SK-N-SH (cell line): ENCODE measurements around the gene POLR3GL. TPM values are rescaled to one million over a fixed set of nuclear protein-coding genes. Genes with fewer than 3 reads are reported as not detected.

Experiments used
- CTCF ChIA-PET: fragments of 300-600, 350-600 bp; formaldehyde crosslinking; extraction: SDS; loops from one replicate; lab custom pipeline; 2021; lab: Yijun Ruan, JAX
- POLR2A ChIA-PET: fragments of 350-600 bp; sonication (Branson Sonifier 250); formaldehyde crosslinking; extraction: SDS; loops from one replicate; lab custom pipeline; 2020; ENCODE audit warnings: antibody characterized with exemption, inconsistent platforms; lab: Yijun Ruan, JAX
- DNase-seq: peaks from one replicate; pipeline ENCODE4 v3.0.0; 2012
- H2AFZ ChIP-seq: fragments of 200-600 bp; sonication (generic); 2 replicates; pipeline ENCODE4 v1.8.1; 2016; ENCODE audit warnings: antibody characterized with exemption, mild to moderate bottlenecking, low read depth
- H3F3A ChIP-seq: fragments of 200-600 bp; sonication (generic); replicated peaks from 2 replicates; pipeline ENCODE3; 2016; ENCODE audit warnings: antibody characterized with exemption, mild to moderate bottlenecking; ENCODE audit not compliant: insufficient read depth
- H3K27ac ChIP-seq, 2 experiments: fragments of 200-500 bp in 1 of 2; fragments of 200-600 bp in 1 of 2; sonication (Bioruptor generic) in 1 of 2; sonication (generic), shearing (Covaris generic) in 1 of 2; 2 replicates each; pipeline versions ENCODE4 v1.5.1 to v1.6.1; 2014 to 2016; ENCODE audit warnings: low read depth in 2 of 2, inconsistent platforms in 1 of 2, low read length in 1 of 2, mild to moderate bottlenecking in 1 of 2, mixed read lengths in 1 of 2
- H3K27me3 ChIP-seq: fragments of 200-600 bp; sonication (generic), shearing (Covaris generic); 2 replicates; pipeline ENCODE4 v1.6.1; 2016; ENCODE audit warnings: mixed run types; ENCODE audit not compliant: insufficient read depth
- H3K36me3 ChIP-seq, 2 experiments: fragments of 200-500 bp in 1 of 2; fragments of 200-600 bp in 1 of 2; sonication (Bioruptor generic) in 1 of 2; sonication (generic) in 1 of 2; replicated peaks in 1 of 2; 2 replicates each; pipeline versions ENCODE3 to v1.5.1; 2014 to 2016; ENCODE audit warnings: low read length in 1 of 2, mild to moderate bottlenecking in 1 of 2; ENCODE audit not compliant: insufficient read depth in 2 of 2, control insufficient read depth in 1 of 2
- H3K4me1 ChIP-seq, 2 experiments: fragments of 200-500 bp in 1 of 2; fragments of 200-600 bp in 1 of 2; sonication (Bioruptor generic) in 1 of 2; sonication (generic), shearing (Covaris generic) in 1 of 2; 2 replicates each; pipeline versions ENCODE4 v1.5.1 to v1.6.1; 2014 to 2016; ENCODE audit warnings: low read depth in 1 of 2, low read length in 1 of 2, mixed run types in 1 of 2; ENCODE audit not compliant: insufficient read depth in 2 of 2, control insufficient read depth in 1 of 2
- H3K4me2 ChIP-seq: fragments of 200-600 bp; sonication (generic), shearing (Covaris generic); 2 replicates; pipeline ENCODE4 v1.6.1; 2017; ENCODE audit warnings: mixed run types
- H3K4me3 ChIP-seq, 2 experiments: fragments of 200-500 bp in 1 of 2; fragments of 200-600 bp in 1 of 2; sonication (Bioruptor generic) in 1 of 2; sonication (generic), shearing (Covaris generic) in 1 of 2; 2 replicates each; pipeline versions ENCODE4 v1.5.1 to v1.8.1; 2014 to 2016; ENCODE audit warnings: low read depth in 2 of 2, inconsistent platforms in 1 of 2, low read length in 1 of 2, mild to moderate bottlenecking in 1 of 2, mixed read lengths in 1 of 2, moderate library complexity in 1 of 2
- H3K79me2 ChIP-seq: fragments of 200-600 bp; sonication (generic); 2 replicates; pipeline ENCODE4 v1.8.1; 2017; ENCODE audit warnings: mild to moderate bottlenecking; ENCODE audit not compliant: insufficient read depth
- H3K9ac ChIP-seq: fragments of 200-600 bp; sonication (generic); 2 replicates; pipeline ENCODE4 v1.6.1; 2017; ENCODE audit warnings: mixed run types
- H3K9me2 ChIP-seq: fragments of 200-600 bp; sonication (generic); 2 replicates; pipeline ENCODE4 v1.6.1; 2017; ENCODE audit warnings: mixed run types
- H3K9me3 ChIP-seq: fragments of 200-600 bp; sonication (generic); 2 replicates; pipeline ENCODE4 v1.6.1; 2017; ENCODE audit warnings: mixed run types, mild to moderate bottlenecking, moderate library complexity
- H4K20me1 ChIP-seq: fragments of 200-600 bp; sonication (generic); 2 replicates; pipeline ENCODE4 v1.6.1; 2017; ENCODE audit warnings: mild to moderate bottlenecking, mixed run types; ENCODE audit not compliant: insufficient read depth
- CHD2 ChIP-seq: fragments of 150-350 bp; IDR thresholded peaks from 2 replicates; pipeline ENCODE4 v1.6.1; 2018; ENCODE audit warnings: low read length; ENCODE audit not compliant: partially characterized antibody
- ELF1 ChIP-seq: IDR thresholded peaks from 2 replicates; pipeline ENCODE4 v1.4.0; 2012
- EP300 ChIP-seq, 2 experiments: IDR thresholded peaks; 2 replicates each; pipeline versions ENCODE4 v1.4.0 to v1.6.1; 2012; ENCODE audit warnings: borderline replicate concordance in 1 of 2, low read depth in 1 of 2, low read length in 1 of 2
- EZH2phosphoT487 ChIP-seq: fragments of 200-600 bp; sonication (generic); IDR thresholded peaks from 2 replicates; pipeline ENCODE4 v1.6.1; 2017; ENCODE audit warnings: low read depth, mixed run types, mild to moderate bottlenecking, antibody characterized with exemption, moderate library complexity, borderline replicate concordance
- FOSL2 ChIP-seq: IDR thresholded peaks from 2 replicates; pipeline ENCODE4 v1.4.0; 2012; ENCODE audit warnings: low read depth, mild to moderate bottlenecking, moderate library complexity, borderline replicate concordance
- FOXJ3 ChIP-seq: sonication (generic); formaldehyde crosslinking; IDR thresholded peaks from 2 replicates; pipeline ENCODE4 v1.5.1; 2020; ENCODE audit warnings: mild to moderate bottlenecking, missing genetic modification reagents
- FOXM1 ChIP-seq: IDR thresholded peaks from 2 replicates; pipeline ENCODE4 v1.4.0; 2012; ENCODE audit warnings: low read depth, mild to moderate bottlenecking
- GATA2 ChIP-seq: sonication (generic); formaldehyde crosslinking; IDR thresholded peaks from 2 replicates; pipeline ENCODE4 v1.5.0; 2020; ENCODE audit warnings: mild to moderate bottlenecking, missing genetic modification reagents
- JUND ChIP-seq: IDR thresholded peaks from 2 replicates; pipeline ENCODE4 v1.4.0; 2012
- MXI1 ChIP-seq: IDR thresholded peaks from 2 replicates; pipeline ENCODE4 v1.6.1; 2012; ENCODE audit warnings: mild to moderate bottlenecking, low read depth, low read length, improper control_type of control experiment
- NFIC ChIP-seq: IDR thresholded peaks from 2 replicates; pipeline ENCODE4 v1.4.0; 2012; ENCODE audit warnings: borderline replicate concordance
- NRF1 ChIP-seq: IDR thresholded peaks from 2 replicates; pipeline ENCODE4 v1.6.1; 2012; ENCODE audit warnings: low read depth, mild to moderate bottlenecking, low read length
- RAD21 ChIP-seq: IDR thresholded peaks from 2 replicates; pipeline ENCODE4 v1.6.1; 2012; ENCODE audit warnings: mild to moderate bottlenecking, low read length
- RFX5 ChIP-seq: IDR thresholded peaks from 2 replicates; pipeline ENCODE4 v1.6.1; 2012; ENCODE audit warnings: mild to moderate bottlenecking, improper control_type of control experiment, low read length
- RXRA ChIP-seq: IDR thresholded peaks from 2 replicates; pipeline ENCODE4 v1.4.0; 2012; ENCODE audit warnings: low read depth, mild to moderate bottlenecking, borderline replicate concordance
- SIN3A ChIP-seq: IDR thresholded peaks from 2 replicates; pipeline ENCODE4 v1.6.1; 2012; ENCODE audit warnings: low read depth, mild to moderate bottlenecking, low read length, moderate library complexity, borderline replicate concordance
- SMC3 ChIP-seq: IDR thresholded peaks from 2 replicates; pipeline ENCODE4 v1.6.1; 2012; ENCODE audit warnings: low read depth, low read length, improper control_type of control experiment
- TAF1 ChIP-seq: IDR thresholded peaks from 2 replicates; pipeline ENCODE4 v1.6.1; 2012; ENCODE audit warnings: low read depth, mild to moderate bottlenecking, low read length, moderate library complexity, borderline replicate concordance
- YY1 ChIP-seq: IDR thresholded peaks from 2 replicates; pipeline ENCODE4 v1.4.0; 2012; ENCODE audit warnings: low read depth, mild to moderate bottlenecking
- WGBS: methylation state at CpG from one replicate; pipeline ENCODE4 v1.1.6; 2017; ENCODE audit warnings: low lambda C conversion rate; 5-methylcytosine and 5-hydroxymethylcytosine counted together
- polyA plus RNA-seq, 3 experiments: library from polyadenylated mRNA; depleted of rRNA; stranded (reverse); fragments of >200 nt; gene quantifications; 2 replicates each; pipeline ENCODE4 v1.2.3, GENCODE V29; 2012
- TF ChIP-seq, protein P1 (sequence below): fragments of 150-350 bp; IDR thresholded peaks from 2 replicates; pipeline ENCODE4 v1.6.1; 2016; ENCODE audit warnings: mild to moderate bottlenecking, low read depth, low read length
- TF ChIP-seq, protein P2 (sequence below): fragments of 200-600 bp; sonication (generic); IDR thresholded peaks from 2 replicates; pipeline ENCODE4 v1.6.1; 2017; ENCODE audit warnings: antibody characterized with exemption, mild to moderate bottlenecking, moderate library complexity
- TF ChIP-seq, protein P3 (sequence below): IDR thresholded peaks from 2 replicates; pipeline ENCODE4; 2012
- TF ChIP-seq, protein P4 (sequence below): IDR thresholded peaks from 2 replicates; pipeline ENCODE4 v1.4.0; 2012; ENCODE audit warnings: low read depth, borderline replicate concordance
- TF ChIP-seq, protein P5 (sequence below): fragments of 150-350 bp; IDR thresholded peaks from 2 replicates; pipeline ENCODE4 v1.6.1; 2017; ENCODE audit warnings: antibody characterized with exemption, low read length, low read depth, borderline replicate concordance

POLR3GL gene
- polyA plus RNA-seq, 1 of the 3 experiments (the other 2 are of a cell fraction): 15.8 TPM

DNA sequence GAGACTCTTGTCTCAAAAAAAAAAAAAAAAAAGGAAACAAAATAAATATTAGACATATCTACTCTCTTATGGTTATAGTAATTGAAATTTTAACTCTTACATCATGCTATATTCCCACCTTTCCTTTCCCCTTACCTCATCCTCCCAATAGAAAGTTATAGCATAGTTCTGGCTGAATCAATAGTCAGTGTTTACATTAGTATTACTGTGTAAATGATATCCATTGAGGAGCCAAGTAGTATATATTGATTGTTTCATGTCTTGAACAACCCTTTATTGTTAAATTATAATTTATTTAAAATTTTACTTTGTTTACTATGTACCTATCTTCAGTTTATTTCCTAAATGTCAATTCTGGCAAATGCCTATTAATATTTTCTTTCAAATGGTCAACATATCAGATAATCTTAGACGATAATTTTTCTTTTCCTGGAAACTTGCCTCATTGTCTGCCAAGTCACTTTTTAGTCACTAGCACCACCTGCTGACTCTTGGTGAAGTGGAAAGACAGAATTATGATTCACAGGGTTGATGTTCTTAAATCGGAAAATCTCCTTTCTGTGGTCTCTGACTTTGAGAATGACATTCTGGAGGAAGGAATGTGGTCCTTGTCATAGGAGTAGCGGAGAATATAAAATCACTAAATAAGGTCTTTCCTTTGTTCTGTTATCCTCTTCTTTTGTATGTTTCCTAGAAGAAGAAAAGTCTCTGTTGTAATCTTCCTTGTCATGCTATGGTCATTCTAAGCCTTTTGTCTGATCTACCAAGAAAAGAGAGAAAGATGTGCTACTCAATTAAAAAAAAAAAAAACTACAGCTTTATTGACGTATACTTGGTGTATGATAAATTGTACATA lies 48.4 kb downstream of the POLR3GL start (continued):
- no peak; the same call in 1 of the 2 replicates for TF ChIP-seq MXI1
- TF ChIP-seq GATA2 (CRISPR knock-in tag): peak; percentile 10; the same call in 1 of the 2 replicates
- TF ChIP-seq JUND: peak; percentile 38; the same call in 1 of the 2 replicates
- no peak for TF ChIP-seq FOXM1
- TF ChIP-seq SMC3: peak; percentile 81
- TF ChIP-seq, protein P1, sequence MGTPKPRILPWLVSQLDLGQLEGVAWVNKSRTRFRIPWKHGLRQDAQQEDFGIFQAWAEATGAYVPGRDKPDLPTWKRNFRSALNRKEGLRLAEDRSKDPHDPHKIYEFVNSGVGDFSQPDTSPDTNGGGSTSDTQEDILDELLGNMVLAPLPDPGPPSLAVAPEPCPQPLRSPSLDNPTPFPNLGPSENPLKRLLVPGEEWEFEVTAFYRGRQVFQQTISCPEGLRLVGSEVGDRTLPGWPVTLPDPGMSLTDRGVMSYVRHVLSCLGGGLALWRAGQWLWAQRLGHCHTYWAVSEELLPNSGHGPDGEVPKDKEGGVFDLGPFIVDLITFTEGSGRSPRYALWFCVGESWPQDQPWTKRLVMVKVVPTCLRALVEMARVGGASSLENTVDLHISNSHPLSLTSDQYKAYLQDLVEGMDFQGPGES: no peak
- TF ChIP-seq YY1: no peak
- no peak for TF ChIP-seq NRF1
- TF ChIP-seq RFX5: no peak
- TF ChIP-seq SIN3A: no peak
- TF ChIP-seq FOSL2: peak; percentile 50; the same call in 1 of the 2 replicates
- TF ChIP-seq TAF1: no peak
- no peak for TF ChIP-seq RXRA

DNA sequence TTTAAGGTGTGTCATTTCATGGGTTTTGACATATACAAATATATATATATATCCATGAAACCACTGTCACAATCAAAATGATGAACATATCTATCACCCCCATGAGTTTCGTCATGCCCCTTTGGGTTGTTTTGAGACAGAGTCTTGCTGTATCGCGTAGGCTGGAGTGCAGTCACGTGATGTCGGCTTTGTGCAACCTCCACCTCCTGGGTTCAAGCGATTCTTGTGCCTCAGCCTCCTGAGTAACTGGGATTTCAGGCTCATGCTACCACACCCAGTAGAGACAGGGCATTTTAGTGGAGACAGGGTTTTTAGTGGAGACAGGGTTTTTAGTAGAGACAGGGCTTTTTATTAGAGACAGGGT lies 49.1 kb downstream of the POLR3GL start:
- no peaks in the 10 kb centered on the region for H3K79me2 ChIP-seq
- DNase-seq: no peak
- H3K9ac ChIP-seq: peak overlapping the region; percentile 26; the same call in 1 of the 2 replicates
- no peaks in the 10 kb centered on the region for H3K36me3 ChIP-seq
- POLR2A ChIA-PET: no interaction called here
- H2AFZ ChIP-seq: 0 out of 2 replicates have a peak overlapping the region, but pooled peaks have one; percentile 16
- peak overlapping the region in 1 of 2 experiments; percentile 61; a peak in 2 of 4 replicates for H3K27ac ChIP-seq
- H3K4me1 ChIP-seq: peaks cover 0 to 2% of the 10 kb centered on the region in 2 experiments; a peak in 2 of 4 replicates
- peaks cover 27% of the 10 kb centered on the region for H3F3A ChIP-seq
- H3K9me3 ChIP-seq: no peaks in the 10 kb centered on the region
- 79% methylated on average over 6 of the region's 6 CpGs for WGBS
- no peaks in the 10 kb centered on the region for H4K20me1 ChIP-seq
- CTCF ChIA-PET: interaction anchor here (0.7 to 6.5 kb wide), 4 partner anchors 36 to 167 kb away, joined by 4 to 41 read pairs (median 21); partner anchors contain the start of gene NUDT17
- no peak overlapping the region for H3K4me3 ChIP-seq
- no peaks in the 10 kb centered on the region for H3K9me2 ChIP-seq
- H3K4me2 ChIP-seq: no peak overlapping the region
- H3K27me3 ChIP-seq: no peaks in the 10 kb centered on the region
- TF ChIP-seq CHD2 (no peak), FOSL2 (no peak), SIN3A (no peak), EP300 (IDR thresholded peaks at IDR 0.05; ENCODE audit: borderline replicate concordance in 1 of 2, low read depth in 1 of 2, low read length in 1 of 2) (no peak), RAD21 (no peak), EZH2phosphoT487 (no peak), NRF1 (no peak), RFX5 (no peak), FOXM1 (no peak), NFIC (no peak), FOXJ3 (CRISPR knock-in tag) (no peak), SMC3 (no peak), ELF1 (no peak)
- TF ChIP-seq, protein P2, sequence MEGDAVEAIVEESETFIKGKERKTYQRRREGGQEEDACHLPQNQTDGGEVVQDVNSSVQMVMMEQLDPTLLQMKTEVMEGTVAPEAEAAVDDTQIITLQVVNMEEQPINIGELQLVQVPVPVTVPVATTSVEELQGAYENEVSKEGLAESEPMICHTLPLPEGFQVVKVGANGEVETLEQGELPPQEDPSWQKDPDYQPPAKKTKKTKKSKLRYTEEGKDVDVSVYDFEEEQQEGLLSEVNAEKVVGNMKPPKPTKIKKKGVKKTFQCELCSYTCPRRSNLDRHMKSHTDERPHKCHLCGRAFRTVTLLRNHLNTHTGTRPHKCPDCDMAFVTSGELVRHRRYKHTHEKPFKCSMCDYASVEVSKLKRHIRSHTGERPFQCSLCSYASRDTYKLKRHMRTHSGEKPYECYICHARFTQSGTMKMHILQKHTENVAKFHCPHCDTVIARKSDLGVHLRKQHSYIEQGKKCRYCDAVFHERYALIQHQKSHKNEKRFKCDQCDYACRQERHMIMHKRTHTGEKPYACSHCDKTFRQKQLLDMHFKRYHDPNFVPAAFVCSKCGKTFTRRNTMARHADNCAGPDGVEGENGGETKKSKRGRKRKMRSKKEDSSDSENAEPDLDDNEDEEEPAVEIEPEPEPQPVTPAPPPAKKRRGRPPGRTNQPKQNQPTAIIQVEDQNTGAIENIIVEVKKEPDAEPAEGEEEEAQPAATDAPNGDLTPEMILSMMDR: no peak
- TF ChIP-seq, protein P3, sequence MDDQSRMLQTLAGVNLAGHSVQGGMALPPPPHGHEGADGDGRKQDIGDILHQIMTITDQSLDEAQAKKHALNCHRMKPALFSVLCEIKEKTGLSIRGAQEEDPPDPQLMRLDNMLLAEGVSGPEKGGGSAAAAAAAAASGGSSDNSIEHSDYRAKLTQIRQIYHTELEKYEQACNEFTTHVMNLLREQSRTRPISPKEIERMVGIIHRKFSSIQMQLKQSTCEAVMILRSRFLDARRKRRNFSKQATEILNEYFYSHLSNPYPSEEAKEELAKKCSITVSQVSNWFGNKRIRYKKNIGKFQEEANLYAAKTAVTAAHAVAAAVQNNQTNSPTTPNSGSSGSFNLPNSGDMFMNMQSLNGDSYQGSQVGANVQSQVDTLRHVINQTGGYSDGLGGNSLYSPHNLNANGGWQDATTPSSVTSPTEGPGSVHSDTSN: no peak
- TF ChIP-seq, protein P4, sequence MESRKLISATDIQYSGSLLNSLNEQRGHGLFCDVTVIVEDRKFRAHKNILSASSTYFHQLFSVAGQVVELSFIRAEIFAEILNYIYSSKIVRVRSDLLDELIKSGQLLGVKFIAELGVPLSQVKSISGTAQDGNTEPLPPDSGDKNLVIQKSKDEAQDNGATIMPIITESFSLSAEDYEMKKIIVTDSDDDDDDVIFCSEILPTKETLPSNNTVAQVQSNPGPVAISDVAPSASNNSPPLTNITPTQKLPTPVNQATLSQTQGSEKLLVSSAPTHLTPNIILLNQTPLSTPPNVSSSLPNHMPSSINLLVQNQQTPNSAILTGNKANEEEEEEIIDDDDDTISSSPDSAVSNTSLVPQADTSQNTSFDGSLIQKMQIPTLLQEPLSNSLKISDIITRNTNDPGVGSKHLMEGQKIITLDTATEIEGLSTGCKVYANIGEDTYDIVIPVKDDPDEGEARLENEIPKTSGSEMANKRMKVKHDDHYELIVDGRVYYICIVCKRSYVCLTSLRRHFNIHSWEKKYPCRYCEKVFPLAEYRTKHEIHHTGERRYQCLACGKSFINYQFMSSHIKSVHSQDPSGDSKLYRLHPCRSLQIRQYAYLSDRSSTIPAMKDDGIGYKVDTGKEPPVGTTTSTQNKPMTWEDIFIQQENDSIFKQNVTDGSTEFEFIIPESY: no peak
- TF ChIP-seq, protein P5, sequence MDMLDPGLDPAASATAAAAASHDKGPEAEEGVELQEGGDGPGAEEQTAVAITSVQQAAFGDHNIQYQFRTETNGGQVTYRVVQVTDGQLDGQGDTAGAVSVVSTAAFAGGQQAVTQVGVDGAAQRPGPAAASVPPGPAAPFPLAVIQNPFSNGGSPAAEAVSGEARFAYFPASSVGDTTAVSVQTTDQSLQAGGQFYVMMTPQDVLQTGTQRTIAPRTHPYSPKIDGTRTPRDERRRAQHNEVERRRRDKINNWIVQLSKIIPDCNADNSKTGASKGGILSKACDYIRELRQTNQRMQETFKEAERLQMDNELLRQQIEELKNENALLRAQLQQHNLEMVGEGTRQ: no peak
